Gastroesophageal sphincter (tissue), 4 donors: ENCODE data around the gene PNKP. TPM values are rescaled to one million over a fixed set of nuclear protein-coding genes. Genes with fewer than 3 reads are reported as not detected.

Source experiments
- ATAC-seq: fragments of 150-250 bp; one replicate; pipeline ENCODE4 v1.9.1; 2016; ENCODE audit warnings: mild to moderate bottlenecking, moderate library complexity
- H3K27ac ChIP-seq, 4 donors: fragments of 200-600 bp; sonication (generic) in 3 of 4; 1 replicate in 3 of 4; 2 replicates in 1 of 4; pipeline ENCODE4 v1.5.1; 2016 to 2019
- H3K27me3 ChIP-seq: fragments of 200-600 bp; sonication (generic); one replicate; pipeline ENCODE4 v1.5.1; 2019
- H3K36me3 ChIP-seq, 2 donors: fragments of 200-600 bp; sonication (generic); one replicate each; pipeline ENCODE4 v1.5.1; 2019; ENCODE audit warnings: control low read depth in 1 of 2
- H3K4me1 ChIP-seq, 3 donors: fragments of 200-600 bp; sonication (generic); 1 replicate in 2 of 3; 2 replicates in 1 of 3; pipeline ENCODE4 v1.5.1; 2016 to 2019; ENCODE audit warnings: control low read depth in 2 of 3
- H3K4me3 ChIP-seq, 2 donors: fragments of 200-600 bp; sonication (generic); one replicate each; pipeline ENCODE4 v1.5.1; 2019; ENCODE audit warnings: mild to moderate bottlenecking in 1 of 2, moderate library complexity in 1 of 2
- H3K9me3 ChIP-seq, 3 donors: fragments of 200-600 bp; sonication (generic); one replicate each; pipeline ENCODE4 v1.5.1; 2017 to 2019; ENCODE audit warnings: control low read depth in 2 of 3
- CTCF ChIP-seq, 4 experiments: fragments of 200-600 bp in 2 of 4; fragments of 450-650 bp in 2 of 4; sonication (generic) in 1 of 4; IDR thresholded peaks; one replicate each; pipeline ENCODE4 v1.5.1; 2017 to 2019; ENCODE audit warnings: antibody characterized with exemption in 4 of 4, mild to moderate bottlenecking in 2 of 4, moderate library complexity in 2 of 4
- EP300 ChIP-seq: sonication (generic); formaldehyde crosslinking; IDR thresholded peaks from one replicate; pipeline ENCODE4 v1.6.1; 2017; ENCODE audit warnings: antibody characterized with exemption, mild to moderate bottlenecking
- POLR2A ChIP-seq, 2 donors: fragments of 450-650 bp; IDR thresholded peaks; one replicate each; pipeline ENCODE4 v1.6.1; 2017; ENCODE audit warnings: antibody characterized with exemption in 2 of 2, mild to moderate bottlenecking in 2 of 2, moderate library complexity in 1 of 2
- POLR2AphosphoS5 ChIP-seq: sonication (generic); formaldehyde crosslinking; IDR thresholded peaks from one replicate; pipeline ENCODE4 v1.6.1; 2017; ENCODE audit warnings: antibody characterized with exemption
- WGBS, 2 donors: methylation state at CpG; one replicate each; pipeline ENCODE4 v1.1.5; 2018; ENCODE audit warnings: low coverage in 1 of 2; 5-methylcytosine and 5-hydroxymethylcytosine counted together
- total RNA-seq, 4 donors: library from RNA; depleted of rRNA; stranded (reverse); fragments of >200 nt; gene quantifications; one replicate each; pipeline ENCODE4 v1.1.0, GENCODE V29; 2016

PNKP gene
- total RNA-seq, 4 donors from 2014 or later: 12.5 to 64.3 (median 29.4) TPM

- Histone ChIP-seq H3K4me3 (no peak overlapping the region), H3K9me3 (no peaks in the 10 kb centered on the region), H3K36me3 (peaks cover 0 to 86% of the 10 kb centered on the region in 2 donors), H3K4me1 (no peaks in the 10 kb centered on the region), H3K27ac (no peak overlapping the region), H3K27me3 (no peaks in the 10 kb centered on the region)
- TF ChIP-seq POLR2A (IDR thresholded peaks at IDR 0.05) (no peak), CTCF (IDR thresholded peaks at IDR 0.05) (no peak), EP300 (no peak), POLR2AphosphoS5 (no peak)
- WGBS, 2 donors: 87 to 97% methylated on average over 5 to 9 of the region's 9 CpGs
- ATAC-seq: no peak
Observed at GRCh38 chr19:49837425-49837824, 30.0 kb downstream of the PNKP start.

- ATAC-seq: no peak
- Histone ChIP-seq H3K27ac (no peak overlapping the region), H3K4me1 (no peaks in the 10 kb centered on the region), H3K9me3 (no peaks in the 10 kb centered on the region), H3K27me3 (no peaks in the 10 kb centered on the region), H3K4me3 (no peak overlapping the region), H3K36me3 (peaks cover 0 to 91% of the 10 kb centered on the region in 2 donors)
- TF ChIP-seq POLR2A (IDR thresholded peaks at IDR 0.05) (no peak), CTCF (IDR thresholded peaks at IDR 0.05) (no peak), EP300 (no peak), POLR2AphosphoS5 (no peak)
- WGBS, 2 donors: 78% methylated on average over 1 of the region's 5 CpGs; no CpG with 5 or more reads in 1 of the 2 donors
Observed at GRCh38 chr19:49837009-49837310, 30.4 kb downstream of the PNKP start.

GRCh38 chr19:49836176-49837008, 31.0 kb downstream of the PNKP start:
- Histone ChIP-seq H3K4me3 (no peak overlapping the region), H3K27ac (no peak overlapping the region), H3K4me1 (no peaks in the 10 kb centered on the region), H3K27me3 (no peaks in the 10 kb centered on the region), H3K9me3 (no peaks in the 10 kb centered on the region), H3K36me3 (peaks cover 0 to 96% of the 10 kb centered on the region in 2 donors)
- TF ChIP-seq POLR2AphosphoS5 (no peak), EP300 (no peak), CTCF (IDR thresholded peaks at IDR 0.05) (no peak)
- no peak for ATAC-seq
- WGBS, 2 donors: no CpG with 5 or more reads among the region's 20 CpGs

- WGBS, 2 donors: no CpG with 5 or more reads among the region's 12 CpGs
- ATAC-seq: no peak
Observed at GRCh38 chr19:49835562-49835961, 31.8 kb downstream of the PNKP start.

More at GRCh38 chr19:49835562-49835961, 31.8 kb downstream of the PNKP start:
- Histone ChIP-seq H3K36me3 (peaks cover 0 to 99% of the 10 kb centered on the region in 2 donors), H3K4me3 (no peak overlapping the region), H3K4me1 (no peaks in the 10 kb centered on the region), H3K9me3 (no peaks in the 10 kb centered on the region), H3K27me3 (no peaks in the 10 kb centered on the region), H3K27ac (no peak overlapping the region)
- TF ChIP-seq POLR2A (IDR thresholded peaks at IDR 0.05) (no peak), EP300 (no peak), POLR2AphosphoS5 (no peak), CTCF (IDR thresholded peaks at IDR 0.05) (no peak)
